Peyer's patch (tissue), 4 donors: ENCODE measurements around the gene SLC25A6. TPM values are rescaled to one million over a fixed set of nuclear protein-coding genes. Genes with fewer than 3 reads are reported as not detected.

ENCODE experiments used
- DNase-seq, 3 donors: peaks; one replicate each; pipeline ENCODE4 v3.0.0-alpha.2; 2017 to 2019
- H3K27ac ChIP-seq, 4 donors: fragments of 200-600 bp; sonication (generic); one replicate each; pipeline ENCODE4 v1.5.1; 2016 to 2019
- H3K27me3 ChIP-seq, 2 donors: fragments of 200-600 bp; sonication (generic); one replicate each; pipeline ENCODE4 v1.5.1; 2019
- H3K36me3 ChIP-seq, 3 donors: fragments of 200-600 bp; sonication (generic); one replicate each; pipeline ENCODE4 v1.5.1; 2016 to 2019
- H3K4me1 ChIP-seq, 4 donors: fragments of 200-600 bp; sonication (generic); one replicate each; pipeline ENCODE4 v1.5.1; 2016 to 2019
- H3K4me3 ChIP-seq, 4 donors: fragments of 200-600 bp; sonication (generic); 1 replicate in 3 of 4; 2 replicates in 1 of 4; pipeline ENCODE4 v1.5.1; 2016 to 2019; ENCODE audit warnings: mild to moderate bottlenecking in 1 of 4
- H3K9me3 ChIP-seq, 4 donors: fragments of 200-600 bp; sonication (generic); one replicate each; pipeline ENCODE4 v1.5.1; 2016 to 2019; ENCODE audit warnings: mild to moderate bottlenecking in 1 of 4
- POLR2A ChIP-seq, 2 donors: fragments of 450-650 bp; IDR thresholded peaks; one replicate each; pipeline ENCODE4 v1.5.1; 2017; ENCODE audit warnings: antibody characterized with exemption in 2 of 2, mild to moderate bottlenecking in 2 of 2, moderate library complexity in 2 of 2
- total RNA-seq, 4 donors: library from RNA; depleted of rRNA; stranded (reverse); fragments of >200 nt; gene quantifications; one replicate each; pipeline ENCODE4 v1.1.0, GENCODE V29; 2016
- TF ChIP-seq, protein P1 (sequence below), 6 experiments: fragments of 450-650 bp in 4 of 6; fragments of 200-600 bp in 2 of 6; sonication (generic) in 1 of 6; IDR thresholded peaks; one replicate each; pipeline ENCODE4 v1.5.1; 2017 to 2019; ENCODE audit warnings: antibody characterized with exemption in 6 of 6, mild to moderate bottlenecking in 3 of 6, moderate library complexity in 1 of 6

SLC25A6 gene
- 100 to 1,000 TPM; 201 to 361 (median 314) TPM for total RNA-seq

DNA sequence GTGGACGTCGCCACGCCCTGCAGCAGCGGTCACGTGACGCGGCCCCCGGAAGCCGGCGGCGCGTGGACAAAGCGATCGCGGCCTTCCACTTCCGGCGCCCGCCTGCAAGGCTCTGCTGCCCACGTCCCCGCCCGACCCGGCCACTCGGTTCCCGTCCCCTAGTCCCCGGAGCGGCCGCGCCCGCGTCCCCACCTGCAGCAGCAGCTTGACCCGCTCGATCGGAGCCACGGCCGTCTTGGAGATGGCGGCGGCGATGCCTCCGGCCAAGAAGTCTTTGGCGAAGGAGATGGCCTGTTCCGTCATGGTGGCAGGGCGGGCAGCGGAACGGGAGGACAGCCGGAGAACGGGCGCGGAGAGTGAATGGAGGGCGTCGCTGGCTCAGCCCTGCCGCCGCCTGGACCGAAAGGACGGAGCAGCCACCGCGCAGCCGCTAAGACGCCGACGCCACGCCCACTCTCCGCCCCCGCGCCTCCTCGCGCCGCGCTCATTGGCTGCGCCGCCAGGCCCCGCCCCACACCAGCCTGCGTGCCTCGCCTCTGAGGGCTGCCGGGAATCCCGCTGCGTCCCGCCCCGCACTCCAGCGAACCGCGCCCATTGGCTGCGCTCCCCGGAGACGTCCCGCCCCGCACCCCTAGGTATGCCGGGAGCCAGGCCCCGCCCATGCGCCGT, at the start of gene SLC25A6:
Gene SLC25A6 (minus strand): TSS at position 407 of the 669 bp plus-strand sequence. CDS start 104 bp downstream, at position 303.
- peak; percentile 92 to 93 for TF ChIP-seq POLR2A (IDR thresholded peaks at IDR 0.05)
- TF ChIP-seq, protein P1, sequence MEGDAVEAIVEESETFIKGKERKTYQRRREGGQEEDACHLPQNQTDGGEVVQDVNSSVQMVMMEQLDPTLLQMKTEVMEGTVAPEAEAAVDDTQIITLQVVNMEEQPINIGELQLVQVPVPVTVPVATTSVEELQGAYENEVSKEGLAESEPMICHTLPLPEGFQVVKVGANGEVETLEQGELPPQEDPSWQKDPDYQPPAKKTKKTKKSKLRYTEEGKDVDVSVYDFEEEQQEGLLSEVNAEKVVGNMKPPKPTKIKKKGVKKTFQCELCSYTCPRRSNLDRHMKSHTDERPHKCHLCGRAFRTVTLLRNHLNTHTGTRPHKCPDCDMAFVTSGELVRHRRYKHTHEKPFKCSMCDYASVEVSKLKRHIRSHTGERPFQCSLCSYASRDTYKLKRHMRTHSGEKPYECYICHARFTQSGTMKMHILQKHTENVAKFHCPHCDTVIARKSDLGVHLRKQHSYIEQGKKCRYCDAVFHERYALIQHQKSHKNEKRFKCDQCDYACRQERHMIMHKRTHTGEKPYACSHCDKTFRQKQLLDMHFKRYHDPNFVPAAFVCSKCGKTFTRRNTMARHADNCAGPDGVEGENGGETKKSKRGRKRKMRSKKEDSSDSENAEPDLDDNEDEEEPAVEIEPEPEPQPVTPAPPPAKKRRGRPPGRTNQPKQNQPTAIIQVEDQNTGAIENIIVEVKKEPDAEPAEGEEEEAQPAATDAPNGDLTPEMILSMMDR (IDR thresholded peaks at IDR 0.05): peak in 3 of 6 experiments; percentile 35 to 43 (median 35)
- Histone ChIP-seq H3K9me3 (no peaks in the 10 kb centered on the region), H3K27me3 (no peaks in the 10 kb centered on the region), H3K36me3 (peaks cover 0 to 43% (median 4%) of the 10 kb centered on the region in 3 donors), H3K27ac (peak within 1 kb of the TSS; percentile 93 to 100 (median 95)), H3K4me3 (peak within 1 kb of the TSS; percentile 82 to 100 (median 86)), H3K4me1 (peaks cover 5 to 40% (median 9%) of the 10 kb centered on the region in 4 donors)
- DNase-seq: peak; percentile 97 to 100 (median 99)

DNA sequence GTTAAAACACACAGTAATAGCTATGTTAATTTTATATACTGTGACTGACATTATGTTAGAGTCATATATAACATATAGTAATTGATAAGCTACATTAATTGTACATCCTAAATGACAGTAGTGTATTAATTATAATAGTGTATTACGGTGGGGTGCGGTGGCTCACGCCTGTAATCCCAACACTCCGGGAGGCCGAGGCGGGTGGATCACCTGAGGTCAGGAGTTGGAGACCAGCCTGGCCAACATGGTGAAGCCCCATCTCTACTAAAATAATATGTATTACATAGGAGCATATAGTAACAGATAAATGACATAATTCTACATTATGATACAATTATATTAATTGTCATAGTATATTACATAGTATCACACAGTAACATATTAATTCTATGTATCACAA, 48.6 kb upstream of the SLC25A6 start:
- Histone ChIP-seq H3K27me3 (no peaks in the 10 kb centered on the region), H3K4me3 (no peak overlapping the region), H3K4me1 (no peaks in the 10 kb centered on the region), H3K36me3 (peaks cover 0 to 38% (median 0%) of the 10 kb centered on the region in 3 donors), H3K27ac (no peak overlapping the region), H3K9me3 (no peaks in the 10 kb centered on the region)
- DNase-seq: peak in 2 of 3 donors; percentile 5 to 12
- no peak for TF ChIP-seq POLR2A (IDR thresholded peaks at IDR 0.05)
- TF ChIP-seq, protein P1 (IDR thresholded peaks at IDR 0.05): no peak

DNA sequence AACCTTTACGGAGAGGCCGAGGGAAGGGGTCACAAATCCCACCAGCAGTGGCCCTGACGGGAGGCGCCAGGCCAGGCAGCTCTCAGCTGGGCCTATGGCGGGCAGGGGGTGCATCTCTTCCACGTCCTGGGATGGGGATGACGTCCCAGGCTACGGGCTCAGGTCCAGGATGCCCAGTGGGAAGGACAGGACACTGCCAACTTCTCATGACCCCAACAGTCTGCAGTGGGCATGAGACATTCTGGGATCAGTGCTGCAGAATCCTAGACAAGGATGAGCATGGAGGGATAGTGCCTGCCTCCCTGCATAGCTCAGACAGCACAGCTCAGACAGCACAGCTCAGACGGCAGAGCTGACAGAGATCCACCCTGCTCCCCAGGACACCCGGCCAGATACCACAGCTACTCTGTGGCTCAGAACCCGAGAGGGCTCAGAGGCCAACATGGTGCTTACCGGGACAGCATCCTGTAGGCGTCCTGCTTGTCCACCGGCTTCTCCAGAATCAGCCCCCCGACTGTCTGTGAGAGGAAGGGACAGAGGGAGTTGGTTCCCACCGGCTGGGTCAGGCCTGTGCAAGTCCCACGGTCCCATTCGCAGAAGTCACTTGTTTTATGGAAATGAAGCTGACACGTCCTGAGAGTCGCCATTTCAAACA, 43.5 kb upstream of the SLC25A6 start:
- DNase-seq: peak in 2 of 3 donors; percentile 37 to 42
- H3K36me3 ChIP-seq: peaks cover 0 to 57% (median 0%) of the 10 kb centered on the region in 3 donors

DNA sequence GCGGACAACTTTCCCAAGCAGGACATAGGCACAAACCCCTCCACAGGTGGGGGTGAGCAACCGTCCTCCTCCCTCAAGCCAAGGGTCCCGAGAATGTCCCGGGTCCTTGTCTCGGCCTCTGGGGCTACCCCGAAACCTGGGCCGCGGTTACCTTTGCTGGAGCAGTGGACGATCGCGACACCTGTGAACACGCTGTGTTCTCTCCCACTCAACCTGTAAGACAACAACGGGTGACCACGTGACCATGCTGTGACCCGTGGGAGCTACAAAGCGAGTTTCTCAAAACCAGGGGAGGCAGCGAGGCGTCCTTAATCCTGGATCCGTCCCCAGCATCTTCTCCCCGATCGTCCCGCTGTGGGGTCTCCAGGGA, 42.9 kb upstream of the SLC25A6 start:
- Histone ChIP-seq H3K36me3 (peaks cover 0 to 53% (median 0%) of the 10 kb centered on the region in 3 donors), H3K4me3 (no peak overlapping the region), H3K27me3 (no peaks in the 10 kb centered on the region), H3K9me3 (no peaks in the 10 kb centered on the region), H3K4me1 (no peaks in the 10 kb centered on the region), H3K27ac (no peak overlapping the region)
- TF ChIP-seq, protein P1 (IDR thresholded peaks at IDR 0.05): no peak
- no peak for TF ChIP-seq POLR2A (IDR thresholded peaks at IDR 0.05)
- peak in 2 of 3 donors; percentile 38 to 39 for DNase-seq

More for the DNA sequence above, 43.5 kb upstream of the SLC25A6 start:
- H3K4me3 ChIP-seq: no peak overlapping the region
- no peak overlapping the region for H3K27ac ChIP-seq
- no peaks in the 10 kb centered on the region for H3K27me3 ChIP-seq
- no peaks in the 10 kb centered on the region for H3K9me3 ChIP-seq
- TF ChIP-seq POLR2A (IDR thresholded peaks at IDR 0.05): no peak
- TF ChIP-seq, protein P1 (IDR thresholded peaks at IDR 0.05): no peak
- H3K4me1 ChIP-seq: no peaks in the 10 kb centered on the region

DNA sequence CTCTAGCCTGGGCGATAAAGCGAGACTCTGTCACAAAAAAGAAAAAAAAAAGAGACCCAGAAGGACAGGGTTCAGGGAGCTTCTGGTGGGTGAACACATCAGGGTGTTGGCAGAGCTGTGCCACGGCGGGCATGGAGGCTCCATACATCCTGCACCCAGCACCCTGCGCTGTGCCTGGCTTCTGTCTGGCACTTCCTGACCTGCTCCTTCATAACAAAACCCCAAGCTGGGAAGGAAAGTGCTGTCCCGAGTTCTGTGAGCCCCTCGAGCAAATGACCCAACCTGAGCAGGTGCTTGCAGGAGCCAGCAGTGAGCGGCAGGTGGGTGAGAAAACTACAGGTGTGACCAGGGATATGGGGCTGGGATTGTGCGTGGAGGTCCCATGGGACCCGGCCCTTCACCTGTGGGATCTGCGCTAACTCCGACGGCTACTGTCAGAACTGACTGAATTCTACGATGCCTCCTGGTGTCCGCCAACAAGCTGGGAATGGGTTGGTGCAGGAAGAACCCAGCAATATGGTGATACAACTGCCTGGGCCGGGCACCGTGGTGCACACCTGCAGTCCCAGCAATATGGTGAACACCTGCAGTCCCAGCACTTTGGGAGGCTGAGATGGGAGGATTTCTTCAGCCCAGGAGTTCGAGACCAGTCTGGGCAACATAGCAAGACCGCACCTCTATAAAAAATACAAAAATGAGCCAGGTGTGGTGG, 41.9 kb upstream of the SLC25A6 start:
- Histone ChIP-seq H3K9me3 (no peaks in the 10 kb centered on the region), H3K27me3 (no peaks in the 10 kb centered on the region), H3K36me3 (peaks cover 0 to 51% (median 0%) of the 10 kb centered on the region in 3 donors), H3K4me1 (no peaks in the 10 kb centered on the region), H3K4me3 (no peak overlapping the region), H3K27ac (no peak overlapping the region)
- DNase-seq: peak in 1 of 3 donors; percentile 16
- TF ChIP-seq, protein P1 (IDR thresholded peaks at IDR 0.05): no peak
- TF ChIP-seq POLR2A (IDR thresholded peaks at IDR 0.05): no peak
